GM12892 (cell line): Measurements from ENCODE around the gene RALGAPA2.

Experiments used
- DNase-seq: peaks from one replicate; pipeline ENCODE4 v3.0.0; 2011; ENCODE audit not compliant: insufficient read length
- FAIRE-seq: peaks from 2 replicates; lab custom pipeline; 2011; peaks lifted over from hg19 to GRCh38; lab: Jason Lieb, UNC
- POLR2A ChIP-seq: IDR thresholded peaks from 2 replicates; pipeline ENCODE4 v1.6.1; 2011; ENCODE audit warnings: low read depth, low read length, control low read depth
- POLR2AphosphoS5 ChIP-seq: IDR thresholded peaks from 2 replicates; pipeline ENCODE4 v1.6.1; 2011; ENCODE audit warnings: low read depth, low read length, control low read depth
- TAF1 ChIP-seq: IDR thresholded peaks from 2 replicates; pipeline ENCODE4 v1.6.1; 2011; ENCODE audit warnings: low read depth, mild to moderate bottlenecking, control low read depth, low read length, borderline replicate concordance

Gene RALGAPA2

GRCh38 chr20:20406306-20406705 lies 306.1 kb downstream of the RALGAPA2 start:
- DNase-seq (no peak), FAIRE-seq (no peak)
- TF ChIP-seq POLR2A (no peak), POLR2AphosphoS5 (no peak), TAF1 (no peak)

- DNase-seq (no peak), FAIRE-seq (no peak)
- no peak for TF ChIP-seq TAF1
- TF ChIP-seq POLR2AphosphoS5: no peak
- TF ChIP-seq POLR2A: no peak
These were observed 306.8 kb downstream of the RALGAPA2 start for GRCh38 chr20:20405623-20406022.

GRCh38 chr20:20404633-20405032 lies 307.8 kb downstream of the RALGAPA2 start:
- TF ChIP-seq POLR2A (no peak), POLR2AphosphoS5 (no peak), TAF1 (no peak)
- FAIRE-seq (no peak), DNase-seq (no peak)

- no peak for TF ChIP-seq TAF1
- TF ChIP-seq POLR2AphosphoS5: no peak
- DNase-seq (no peak), FAIRE-seq (no peak)
These were observed 310.5 kb downstream of the RALGAPA2 start for GRCh38 chr20:20401991-20402390.

GRCh38 chr20:20399531-20400500 lies 312.6 kb downstream of the RALGAPA2 start:
- no peak for TF ChIP-seq TAF1
- no peak for TF ChIP-seq POLR2A
- TF ChIP-seq POLR2AphosphoS5: no peak

GRCh38 chr20:20398123-20398522 lies 314.3 kb downstream of the RALGAPA2 start:
- no peak for DNase-seq
- no peak for FAIRE-seq
- TF ChIP-seq POLR2AphosphoS5 (no peak), POLR2A (no peak), TAF1 (no peak)

More at GRCh38 chr20:20399531-20400500, 312.6 kb downstream of the RALGAPA2 start:
- no peak for DNase-seq
- no peak for FAIRE-seq

- TF ChIP-seq POLR2AphosphoS5: no peak
- TF ChIP-seq TAF1: no peak
- no peak for TF ChIP-seq POLR2A
- no peak for FAIRE-seq
- no peak for DNase-seq
These were observed 315.6 kb downstream of the RALGAPA2 start for GRCh38 chr20:20396794-20397193.

- TF ChIP-seq TAF1 (no peak), POLR2A (no peak), POLR2AphosphoS5 (no peak)
- no peak for FAIRE-seq
- DNase-seq: no peak
These were observed 316.4 kb downstream of the RALGAPA2 start for GRCh38 chr20:20395903-20396568.

GRCh38 chr20:20395087-20395486 lies 317.4 kb downstream of the RALGAPA2 start:
- no peak for FAIRE-seq
- DNase-seq: no peak
- TF ChIP-seq POLR2AphosphoS5 (no peak), TAF1 (no peak), POLR2A (no peak)

GRCh38 chr20:20393207-20394120 lies 319.0 kb downstream of the RALGAPA2 start:
- TF ChIP-seq POLR2A: no peak
- TF ChIP-seq POLR2AphosphoS5: no peak
- TF ChIP-seq TAF1: no peak
- FAIRE-seq (no peak), DNase-seq (no peak)

- FAIRE-seq (no peak), DNase-seq (no peak)
- TF ChIP-seq POLR2A (no peak), POLR2AphosphoS5 (no peak), TAF1 (no peak)
These were observed 320.7 kb downstream of the RALGAPA2 start for GRCh38 chr20:20391766-20392165.
